ENCODE data around the gene LIG3.
A peak's percentile ranks its signal among the peaks of the same experiment; 100 is the strongest.
"Not testable (repeated sequence)": the region's sequence is repeated elsewhere in the genome, so short reads cannot be mapped to it uniquely, and the experiment has no call there.

Gene LIG3

DNA sequence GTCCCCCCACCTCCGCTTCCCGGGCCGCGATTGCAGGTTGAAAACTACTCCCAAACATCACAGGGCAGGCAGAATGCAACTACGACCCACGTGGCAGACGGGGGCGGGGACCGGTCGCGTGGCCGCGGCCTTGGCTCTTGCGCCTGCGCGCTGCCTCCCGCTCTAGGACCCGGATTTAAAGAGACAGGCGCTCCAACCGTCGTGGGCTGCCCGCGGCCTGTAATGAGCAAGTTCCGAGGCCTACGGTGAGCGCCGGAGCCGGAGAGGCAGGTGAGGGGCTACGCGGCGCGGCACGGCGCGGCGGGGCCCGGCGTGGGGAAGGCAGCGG lies at the start of gene LIG3:
TSS of gene LIG3 (plus strand) at position 160 of the 328 bp plus-strand sequence. CDS start 2,494 bp downstream, outside the sequence.
- peak; percentile 75 for DNase-seq

DNA sequence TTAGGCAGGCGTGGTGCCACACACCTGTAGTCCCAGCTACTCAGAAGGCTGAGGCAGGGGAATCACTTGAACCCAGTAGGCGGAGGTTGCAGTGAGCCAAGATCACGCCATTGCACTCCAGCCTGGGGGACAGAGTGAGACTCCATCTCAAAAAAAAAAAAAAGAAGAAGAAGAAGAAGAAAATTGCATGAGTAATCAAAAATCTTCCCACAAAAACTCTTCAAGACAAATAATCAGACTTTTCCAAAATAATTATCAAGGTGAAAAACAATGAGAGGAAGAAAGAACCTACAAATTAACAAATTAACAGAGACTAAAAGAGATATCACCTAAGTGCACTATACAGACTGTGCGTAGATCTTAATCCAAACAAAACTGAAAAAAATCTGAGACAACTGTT lies 29.5 kb upstream of the LIG3 start:
- not testable (repeated sequence) for DNase-seq

DNA sequence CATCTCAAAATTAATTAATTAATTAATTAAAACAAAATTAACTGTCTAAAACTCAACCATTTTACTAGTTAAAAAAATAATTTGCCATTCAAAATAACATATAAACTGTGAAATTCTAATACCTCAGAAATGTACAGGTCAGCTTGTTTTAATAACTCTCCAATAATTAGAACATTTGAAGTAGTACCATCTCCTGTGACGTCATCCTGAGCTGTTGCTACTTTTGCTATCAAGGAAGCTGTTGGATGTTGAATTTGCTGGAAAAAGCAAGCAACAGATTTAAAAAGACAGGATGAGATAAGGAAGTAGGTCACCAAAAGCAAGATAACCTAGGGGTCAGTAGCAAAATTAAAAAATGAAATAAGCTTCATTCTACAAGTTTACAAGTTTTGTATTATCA lies 21.9 kb upstream of the LIG3 start:
- DNase-seq: no peak

DNA sequence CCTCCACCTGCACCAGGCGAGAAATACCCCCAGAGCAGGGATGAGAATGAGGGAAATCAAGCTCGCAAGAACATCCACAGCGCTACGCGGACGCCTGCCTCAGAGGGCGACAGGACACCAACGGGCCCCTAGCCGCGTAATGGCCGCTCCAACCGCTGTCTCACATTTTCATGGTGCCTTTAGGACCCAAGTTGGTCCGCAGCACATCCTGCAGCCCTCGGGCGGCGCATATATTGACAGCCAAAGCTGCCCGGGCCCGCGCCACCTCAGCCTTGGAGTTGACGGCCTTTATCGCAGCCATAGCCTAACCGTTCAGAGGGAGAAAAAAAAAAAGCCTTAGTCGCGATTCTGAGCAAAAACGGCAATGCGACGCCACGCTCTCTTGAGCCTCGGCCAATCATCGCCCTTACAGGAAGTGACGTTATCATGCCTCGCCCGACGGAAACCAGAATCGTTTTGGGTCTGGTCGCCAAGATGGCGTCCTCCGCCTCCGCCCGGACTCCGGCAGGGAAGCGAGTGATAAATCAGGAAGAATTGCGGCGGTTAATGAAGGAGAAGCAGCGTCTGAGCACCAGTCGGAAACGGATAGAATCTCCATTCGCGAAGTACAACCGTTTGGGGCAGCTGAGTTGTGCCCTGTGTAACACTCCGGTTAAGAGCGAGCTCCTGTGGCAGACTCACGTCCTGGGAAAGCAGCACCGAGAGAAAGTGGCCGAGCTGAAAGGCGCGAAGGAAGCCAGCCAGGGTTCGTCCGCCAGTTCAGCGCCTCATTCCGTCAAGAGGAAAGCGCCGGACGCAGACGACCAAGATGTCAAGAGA lies 19.0 kb upstream of the LIG3 start, which contains the start of the genes CCT6B and ZNF830:
TSS of gene CCT6B (minus strand) at position 368 of the 819 bp plus-strand sequence. CDS start at position 301, 67 bp downstream.
TSS of gene ZNF830 (plus strand) at position 448 of the 819 bp plus-strand sequence. CDS start at position 475, 27 bp downstream.
- peak; percentile 15 for DNase-seq

DNA sequence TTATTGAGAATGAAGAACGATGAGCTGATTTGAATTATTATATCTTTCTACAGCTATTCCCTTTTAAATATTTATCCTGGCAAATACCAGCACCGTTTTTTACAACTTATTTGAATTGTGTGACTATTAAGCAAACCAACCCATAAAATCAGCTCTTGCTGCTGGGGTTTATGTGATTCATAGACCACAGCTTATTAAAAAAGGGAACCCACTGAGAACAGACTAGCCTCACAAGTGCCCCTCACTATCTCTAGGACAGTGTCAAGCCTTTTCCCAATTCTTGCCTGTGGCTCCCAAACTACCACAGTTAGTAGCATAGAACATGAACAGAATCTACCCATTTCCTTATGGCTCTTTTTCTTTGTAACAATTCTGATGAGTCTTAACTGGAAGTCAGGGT lies 6.1 kb upstream of the LIG3 start:
- DNase-seq: no peak

DNA sequence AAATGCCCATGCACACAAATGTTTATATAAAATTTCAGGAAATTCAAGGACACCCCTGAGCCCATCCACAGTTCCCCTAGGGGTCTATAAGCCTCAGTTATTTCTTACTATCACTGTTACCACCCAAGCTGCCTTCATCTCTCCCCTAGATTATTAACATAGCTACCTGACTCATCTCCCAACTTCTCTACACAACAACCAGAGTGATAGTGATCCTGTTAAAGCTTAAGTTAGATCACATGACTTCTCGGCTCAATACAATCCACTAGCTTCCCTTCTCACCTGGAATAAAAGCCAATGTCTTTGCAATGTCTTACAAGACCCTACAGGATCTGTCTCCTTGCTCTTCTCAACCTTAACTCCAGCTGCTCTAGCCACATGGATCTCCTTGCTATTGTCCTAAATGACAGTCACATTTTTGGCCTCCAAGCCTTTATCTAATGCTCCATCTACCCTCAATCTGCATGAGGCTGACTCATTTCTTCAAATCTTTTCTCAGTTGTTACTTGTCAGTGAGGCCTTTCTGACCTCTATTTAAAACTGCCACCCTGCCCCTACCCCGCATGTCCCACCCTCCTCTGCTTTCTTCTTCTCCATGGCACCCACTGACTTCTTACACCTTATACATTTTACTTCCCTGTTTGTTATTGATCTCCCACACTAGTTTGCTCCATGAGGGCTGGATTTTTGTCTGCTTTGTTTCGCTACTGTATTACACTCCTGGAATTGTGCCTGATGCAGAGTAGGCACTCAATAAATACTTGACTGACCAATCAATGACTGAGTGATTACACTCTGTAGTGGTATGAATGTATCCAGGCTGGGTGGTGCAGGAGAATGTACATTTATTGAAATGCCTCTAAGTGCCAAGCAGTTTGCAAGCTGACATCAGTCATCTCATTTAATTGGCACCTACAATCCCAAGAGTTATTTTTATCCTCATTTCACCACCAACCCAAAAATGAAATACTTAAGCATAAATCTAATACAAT lies 5.2 kb upstream of the LIG3 start:
- DNase-seq: no peak

DNA sequence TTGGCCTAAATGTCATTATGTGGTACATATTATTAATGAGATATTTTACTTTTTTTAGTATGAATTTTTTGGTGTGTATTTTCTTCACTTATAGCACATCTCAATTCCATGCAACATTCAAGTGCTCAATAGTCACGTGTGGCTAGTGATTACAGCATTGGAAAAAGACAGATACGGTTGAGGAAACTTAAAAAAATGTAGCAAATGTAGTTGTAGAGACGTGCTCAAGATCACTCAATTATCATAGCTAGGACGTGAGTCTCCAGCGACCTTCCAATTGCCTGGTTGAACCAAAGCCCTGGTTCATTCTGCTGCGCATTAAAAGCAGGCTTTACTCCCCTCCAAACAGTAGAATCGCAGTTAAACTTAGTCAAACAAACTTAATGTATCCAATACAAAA lies 1.2 kb upstream of the LIG3 start:
- DNase-seq: no peak

DNA sequence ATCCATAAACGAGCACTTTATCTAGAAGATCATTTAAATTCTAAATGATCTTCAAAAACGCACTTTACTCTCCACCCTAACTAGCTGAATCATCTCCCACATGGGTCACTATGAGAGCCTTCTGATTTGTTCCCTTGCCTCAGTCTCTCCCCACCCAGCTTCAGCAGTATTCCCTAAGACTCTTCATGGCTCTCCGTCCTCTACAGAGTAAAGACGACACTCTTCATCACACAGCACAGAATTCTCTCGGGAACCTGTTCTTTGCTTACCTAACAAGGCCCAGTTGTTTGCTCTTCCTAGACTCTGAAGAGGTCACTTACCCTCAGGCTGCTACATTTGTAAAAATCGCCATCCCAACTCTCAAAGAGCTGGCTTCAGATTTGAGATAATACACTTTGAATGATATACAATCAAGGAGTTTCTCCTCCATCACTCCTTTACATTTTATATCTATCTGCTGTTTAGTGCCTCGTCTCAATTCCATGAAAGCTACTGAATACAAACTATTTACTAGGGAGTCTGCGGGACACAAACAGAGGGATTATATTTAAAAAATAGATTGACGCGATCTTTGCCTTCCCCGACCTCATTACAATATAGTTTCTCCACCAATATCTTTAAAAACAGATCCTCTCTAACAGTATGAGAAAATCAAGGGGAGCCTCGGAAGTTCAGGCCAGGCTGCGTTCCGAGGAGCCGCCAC lies 511 bp upstream of the LIG3 start:
- no peak for DNase-seq

DNA sequence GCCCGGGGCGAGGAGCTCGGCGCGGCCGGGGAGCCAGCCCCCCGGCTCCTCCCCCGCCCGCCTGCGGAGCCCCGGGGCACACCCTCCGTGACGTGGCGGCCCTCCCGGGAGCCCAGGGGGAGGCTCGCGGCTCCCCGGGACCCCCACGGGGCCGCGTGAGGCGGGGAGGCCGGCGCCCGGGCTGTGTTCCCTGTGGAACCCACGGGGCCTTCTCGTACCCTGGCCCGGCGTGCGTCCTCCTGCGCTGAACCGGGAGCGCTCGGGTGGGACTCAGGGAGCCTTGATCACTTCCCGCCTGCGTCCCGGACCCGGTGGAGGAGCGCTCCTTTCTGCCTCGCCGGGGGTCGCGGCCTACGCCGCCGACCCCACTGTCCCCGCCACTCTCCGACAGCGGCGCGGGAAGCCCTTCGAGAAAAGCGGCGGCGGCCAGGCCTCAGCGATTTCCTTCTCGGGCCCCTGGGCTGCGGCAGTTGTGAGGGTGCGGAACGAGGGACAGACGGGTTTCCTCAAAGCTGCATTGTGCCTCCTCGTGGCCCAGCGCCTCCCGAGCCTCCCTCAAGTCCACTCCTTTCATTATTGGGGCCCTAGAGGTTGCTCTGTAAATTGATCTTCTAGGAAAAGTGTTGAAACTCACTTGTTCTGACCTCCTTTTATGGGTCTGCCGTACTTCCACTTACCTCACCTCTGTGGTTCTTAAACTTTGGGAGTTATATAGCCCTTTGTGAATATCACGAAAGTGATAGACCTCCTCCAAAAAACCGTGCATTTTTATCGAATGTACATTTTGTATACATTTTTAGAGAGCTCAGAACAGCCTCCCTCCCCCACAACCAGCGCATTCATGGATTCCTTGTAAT lies 597 bp downstream of the LIG3 start:
- peak; percentile 1 for DNase-seq

DNA sequence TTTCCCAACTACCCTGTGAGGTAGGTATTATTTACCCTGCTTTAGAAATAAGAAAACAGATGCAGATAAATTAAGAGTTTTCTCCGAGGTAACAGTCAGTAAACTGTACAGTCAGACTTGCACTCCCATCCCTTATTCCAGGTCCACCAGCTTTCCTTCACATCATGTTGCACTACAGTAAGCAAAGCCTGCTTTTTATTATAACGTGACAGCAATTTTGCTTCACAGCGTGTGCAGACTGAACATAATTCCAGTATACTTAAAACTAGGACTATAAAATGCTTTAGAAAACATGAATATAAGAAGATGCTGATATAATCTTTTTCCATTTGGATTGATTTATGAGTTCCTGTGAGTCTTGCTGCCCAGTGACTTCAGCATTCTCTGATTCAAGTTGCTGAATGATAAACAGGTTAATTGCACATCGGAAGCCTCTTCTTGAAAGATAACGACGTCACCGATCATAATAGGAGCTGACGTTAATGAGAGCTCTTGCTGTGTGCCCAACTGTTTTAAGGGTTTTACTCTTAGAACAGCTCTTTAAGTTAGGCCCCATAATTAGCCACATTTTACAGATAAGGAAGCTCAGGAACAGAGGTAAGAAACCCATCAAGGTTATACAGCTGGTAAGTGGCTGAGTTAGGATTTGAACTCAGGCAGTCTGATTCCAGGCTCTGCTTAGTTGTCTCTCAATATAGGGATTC lies 1.4 kb downstream of the LIG3 start:
- no peak for DNase-seq

DNA sequence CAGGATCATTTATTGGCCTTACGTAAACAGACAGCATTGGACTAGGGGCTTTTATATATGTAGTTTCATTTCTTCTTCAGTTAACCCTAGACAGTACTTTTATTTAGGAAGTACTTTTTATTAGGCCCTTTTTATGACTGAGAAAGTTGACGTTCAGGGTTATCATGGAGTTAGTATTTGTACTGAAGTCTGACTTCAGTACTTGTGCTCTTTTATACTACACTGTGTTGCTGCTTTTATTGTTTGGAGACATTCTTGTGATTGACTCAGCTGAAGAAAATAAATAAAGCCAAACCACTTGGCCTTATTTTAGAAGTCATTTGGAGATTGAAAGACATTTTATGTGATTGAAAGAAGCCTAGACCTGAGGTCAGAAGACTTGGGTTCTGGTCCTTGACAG lies 6.9 kb downstream of the LIG3 start:
- DNase-seq: no peak

DNA sequence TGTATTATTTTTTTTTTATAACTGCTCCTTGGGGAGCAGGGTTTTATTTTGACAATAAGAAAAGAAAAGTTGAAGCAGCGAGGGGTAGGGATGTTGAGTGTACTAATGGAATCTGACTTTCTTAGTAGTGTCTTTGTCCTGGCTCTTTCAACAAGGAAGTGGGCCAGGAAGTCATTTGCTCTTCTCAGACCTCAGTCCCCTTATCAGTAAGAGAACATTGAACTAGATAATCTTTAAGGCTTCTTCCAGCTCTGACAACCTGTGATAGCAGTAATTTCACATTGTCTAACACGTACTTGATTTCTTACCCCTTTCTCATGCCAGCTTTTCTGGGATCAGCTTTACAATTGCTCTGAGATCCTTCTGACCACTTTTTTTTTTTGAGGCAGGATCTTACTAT lies 8.3 kb downstream of the LIG3 start:
- DNase-seq: no peak

DNA sequence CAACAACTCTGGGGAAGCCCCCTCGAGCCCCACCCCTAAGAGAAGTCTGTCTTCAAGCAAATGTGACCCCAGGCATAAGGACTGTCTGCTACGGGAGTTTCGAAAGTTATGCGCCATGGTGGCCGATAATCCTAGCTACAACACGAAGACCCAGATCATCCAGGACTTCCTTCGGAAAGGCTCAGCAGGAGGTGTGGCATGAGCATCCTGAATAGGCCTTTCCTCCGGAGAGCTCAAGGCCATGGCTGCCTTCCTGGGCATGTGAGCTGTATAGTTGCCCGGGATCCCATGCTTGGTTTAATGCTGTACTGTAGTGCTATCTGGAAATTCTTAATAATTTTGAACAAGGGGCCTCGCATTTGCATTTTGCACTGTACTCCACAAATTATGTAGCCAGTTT lies 9.2 kb downstream of the LIG3 start:
- no peak for DNase-seq

DNA sequence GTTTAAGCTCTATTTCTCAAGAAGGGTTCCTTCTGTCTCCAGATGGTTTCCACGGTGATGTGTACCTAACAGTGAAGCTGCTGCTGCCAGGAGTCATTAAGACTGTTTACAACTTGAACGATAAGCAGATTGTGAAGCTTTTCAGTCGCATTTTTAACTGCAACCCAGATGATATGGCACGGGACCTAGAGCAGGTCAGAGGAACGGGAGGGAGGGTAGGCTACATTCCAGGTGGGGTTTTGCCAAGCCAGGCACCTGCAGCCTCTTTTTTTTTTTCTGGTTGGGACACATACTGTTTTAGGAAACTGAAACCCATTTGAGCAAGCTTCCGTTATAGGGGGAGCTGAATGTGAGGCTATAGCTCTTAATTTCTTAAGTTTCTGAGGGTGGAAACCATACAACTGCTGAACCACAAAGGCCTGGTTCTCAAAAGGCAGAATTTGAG lies 10.6 kb downstream of the LIG3 start:
- no peak for DNase-seq

DNA sequence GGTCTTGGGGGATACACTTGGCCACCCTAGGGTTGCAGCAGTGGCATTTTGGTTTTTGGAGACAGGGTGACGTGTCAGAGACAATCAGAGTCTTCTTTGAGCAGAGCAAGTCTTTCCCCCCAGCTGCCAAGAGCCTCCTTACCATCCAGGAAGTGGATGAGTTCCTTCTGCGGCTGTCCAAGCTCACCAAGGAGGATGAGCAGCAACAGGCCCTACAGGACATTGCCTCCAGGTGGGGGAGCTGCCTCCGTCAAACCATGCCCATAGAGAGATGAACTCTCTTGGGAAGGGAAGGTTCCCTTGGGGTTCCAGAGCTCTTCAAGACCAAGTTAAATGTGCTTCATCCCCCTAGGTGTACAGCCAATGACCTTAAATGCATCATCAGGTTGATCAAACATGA lies 11.3 kb downstream of the LIG3 start:
- DNase-seq: no peak

DNA sequence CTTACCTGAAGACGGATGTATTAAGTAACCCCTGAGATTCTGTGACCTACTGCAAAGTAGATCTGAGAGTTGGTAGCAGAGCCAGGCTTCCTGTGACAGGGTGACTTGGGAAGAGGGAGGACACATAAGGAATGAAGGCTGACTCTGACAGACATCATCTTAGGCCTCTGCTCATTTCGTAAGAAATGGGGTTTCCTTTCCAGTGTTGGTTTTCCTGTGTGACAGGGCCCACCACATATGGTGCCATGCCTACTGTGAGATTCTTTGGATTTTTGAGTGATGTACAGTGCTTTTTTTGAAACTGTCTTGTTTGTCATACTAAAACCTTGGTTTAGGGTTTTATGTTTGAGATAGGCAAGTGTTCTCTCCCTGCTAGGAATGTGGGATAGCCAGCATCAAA lies 12.7 kb downstream of the LIG3 start:
- no peak for DNase-seq

DNA sequence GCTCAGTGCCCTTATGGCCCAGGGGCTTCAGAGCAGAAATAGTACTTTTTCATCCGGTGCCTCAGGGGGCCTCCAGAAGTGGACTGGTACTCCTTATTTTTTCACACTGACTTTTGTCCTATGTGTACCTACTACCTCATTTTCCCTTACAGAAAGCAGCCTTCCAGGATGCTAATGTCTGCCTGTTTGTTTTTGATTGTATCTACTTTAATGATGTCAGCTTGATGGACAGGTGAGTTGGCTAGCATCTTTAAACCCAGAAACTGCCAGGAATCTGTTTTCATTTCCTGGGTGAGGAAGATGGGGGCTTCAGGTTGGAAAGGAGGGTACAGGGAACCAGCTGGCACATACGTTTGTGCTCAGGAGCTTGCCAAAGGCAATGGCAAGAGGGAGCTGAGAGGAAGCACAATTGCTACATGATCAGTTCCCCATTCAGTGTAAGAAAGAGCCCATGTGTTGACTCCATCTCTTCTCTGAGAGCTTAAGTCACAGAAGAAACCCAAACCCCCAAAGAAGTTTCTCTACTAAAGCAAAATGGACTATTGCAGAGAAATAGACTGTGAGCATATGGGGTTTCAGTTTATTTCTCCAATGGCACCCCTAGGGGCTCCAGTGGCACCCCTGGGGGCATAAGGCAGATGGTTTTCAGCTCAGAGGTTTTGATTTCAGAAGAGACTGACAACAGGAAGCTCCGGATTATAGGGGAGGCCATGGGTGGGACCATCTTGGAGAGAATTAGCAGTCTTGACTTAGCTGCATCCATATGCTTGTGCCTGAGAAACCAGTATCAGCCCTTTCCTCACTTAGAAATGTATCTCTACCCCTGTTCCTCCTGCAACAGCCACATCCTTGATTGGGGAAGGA lies 16.3 kb downstream of the LIG3 start:
- no peak for DNase-seq

DNA sequence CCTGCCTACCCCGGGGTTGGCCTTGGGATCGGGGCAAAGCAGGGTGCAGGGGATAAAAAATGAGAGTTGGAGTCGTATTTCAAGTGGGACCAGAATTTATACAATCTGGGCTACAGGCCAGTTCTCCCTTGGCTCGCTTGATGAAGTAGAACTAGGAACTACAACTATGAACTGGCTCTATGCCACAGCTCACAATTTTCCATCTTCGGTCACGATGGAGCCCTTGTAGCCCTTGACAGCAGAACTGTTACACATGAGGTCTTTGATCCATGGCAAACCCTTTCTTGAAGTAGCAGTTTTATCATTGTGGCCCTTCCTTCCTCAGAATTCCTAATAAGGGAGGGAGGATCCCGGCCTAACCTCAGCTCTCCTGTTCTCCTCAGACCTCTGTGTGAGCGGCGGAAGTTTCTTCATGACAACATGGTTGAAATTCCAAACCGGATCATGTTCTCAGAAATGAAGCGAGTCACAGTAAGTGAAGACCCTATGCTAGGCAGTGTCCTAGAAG lies 17.1 kb downstream of the LIG3 start:
- DNase-seq: no peak

DNA sequence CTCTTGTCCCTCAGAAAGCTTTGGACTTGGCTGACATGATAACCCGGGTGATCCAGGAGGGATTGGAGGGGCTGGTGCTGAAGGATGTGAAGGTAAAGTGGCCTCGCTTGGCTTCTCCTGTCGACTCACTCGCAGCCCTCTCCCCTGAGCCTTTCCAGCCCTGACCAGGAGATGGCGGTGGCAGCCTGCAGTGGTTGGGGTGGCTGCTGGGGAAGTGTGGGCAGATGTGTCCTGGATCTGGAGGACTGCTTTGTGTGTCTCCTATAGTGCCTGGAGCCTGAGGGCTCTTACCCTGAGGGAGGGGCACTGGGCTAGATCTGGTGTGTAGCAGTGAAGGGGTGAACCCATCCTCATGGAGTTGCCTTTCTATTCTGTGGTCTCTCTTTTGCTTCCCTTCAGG lies 17.9 kb downstream of the LIG3 start:
- DNase-seq: no peak

DNA sequence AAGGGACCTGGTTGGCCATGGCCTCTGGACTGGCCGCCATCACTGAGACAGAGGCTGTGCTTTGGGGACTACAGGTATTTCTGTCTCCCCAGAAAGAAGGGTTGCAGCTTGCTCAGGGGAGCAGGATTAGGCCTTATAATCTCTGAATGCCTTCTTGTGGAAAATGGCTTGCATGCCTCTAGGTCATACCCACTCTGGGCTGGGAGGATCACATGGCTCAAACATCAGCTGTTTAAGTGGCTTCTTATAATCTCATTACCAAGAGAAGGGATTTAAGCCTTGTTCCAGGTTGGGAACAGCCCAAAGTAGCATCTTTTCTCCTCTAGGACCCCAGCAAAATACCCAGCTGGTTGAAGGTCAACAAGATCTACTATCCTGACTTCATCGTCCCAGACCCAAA lies 19.1 kb downstream of the LIG3 start:
- no peak for DNase-seq
